NCI-H2029 (cell line): ENCODE measurements around the gene FBXW8.
A peak's percentile ranks its signal among the peaks of the same experiment; 100 is the strongest.

Source experiments
- DNase-seq: peaks from one replicate; lab custom pipeline; 2025; lab: John Stamatoyannopoulos, UW

The FBXW8 gene

DNA sequence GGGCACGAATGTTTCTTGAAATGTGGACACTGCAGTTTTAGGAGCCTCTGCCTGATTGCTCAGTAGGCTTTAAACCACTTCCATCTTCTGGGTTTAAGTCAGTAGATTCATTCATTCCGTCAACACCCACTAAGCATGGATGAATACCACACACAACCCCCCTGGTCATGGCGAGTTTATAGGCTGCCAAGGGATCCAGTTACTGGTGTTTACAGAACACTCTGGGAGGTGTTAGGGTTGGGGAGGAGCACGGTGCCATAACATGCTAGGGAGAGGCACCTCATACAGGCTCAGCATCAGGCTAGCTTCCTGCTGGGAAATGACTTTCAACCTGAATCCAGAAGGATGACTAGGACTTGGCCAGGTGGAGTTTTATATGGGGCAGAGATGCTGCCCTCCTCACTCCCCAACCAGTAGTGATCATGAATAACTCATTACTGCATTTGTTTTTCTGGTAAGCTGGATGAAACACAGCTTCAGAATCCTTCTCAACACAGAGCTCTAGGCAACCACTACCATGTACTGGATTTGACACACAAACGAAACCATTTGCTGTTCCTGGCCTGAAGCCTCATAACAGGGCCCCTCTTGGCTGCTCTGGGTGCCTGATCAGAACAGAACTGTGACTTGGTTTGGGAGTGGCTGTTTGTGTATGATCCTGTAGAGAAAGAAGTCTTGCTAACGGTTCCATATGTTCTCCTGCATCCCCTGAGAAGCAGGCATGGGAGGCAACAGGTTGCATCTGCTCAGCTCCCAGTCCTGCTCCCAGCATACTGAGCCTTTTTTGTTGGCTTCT lies 47.9 kb downstream of the FBXW8 start:
- peak; percentile 65 for DNase-seq

DNA sequence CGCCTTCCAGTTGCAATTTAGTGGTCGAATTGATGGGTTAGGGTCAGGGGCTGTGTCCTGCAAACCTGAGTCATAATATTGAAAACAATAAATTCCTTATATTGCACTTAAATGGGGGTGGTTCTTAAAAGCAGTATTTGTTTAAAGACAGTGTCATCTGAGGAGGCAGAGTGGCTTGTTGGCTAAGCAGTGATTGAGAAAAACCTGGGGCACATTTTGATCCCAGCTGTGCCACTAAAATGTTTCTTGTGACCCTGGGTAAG lies 48.4 kb downstream of the FBXW8 start:
- DNase-seq, result no peak

DNA sequence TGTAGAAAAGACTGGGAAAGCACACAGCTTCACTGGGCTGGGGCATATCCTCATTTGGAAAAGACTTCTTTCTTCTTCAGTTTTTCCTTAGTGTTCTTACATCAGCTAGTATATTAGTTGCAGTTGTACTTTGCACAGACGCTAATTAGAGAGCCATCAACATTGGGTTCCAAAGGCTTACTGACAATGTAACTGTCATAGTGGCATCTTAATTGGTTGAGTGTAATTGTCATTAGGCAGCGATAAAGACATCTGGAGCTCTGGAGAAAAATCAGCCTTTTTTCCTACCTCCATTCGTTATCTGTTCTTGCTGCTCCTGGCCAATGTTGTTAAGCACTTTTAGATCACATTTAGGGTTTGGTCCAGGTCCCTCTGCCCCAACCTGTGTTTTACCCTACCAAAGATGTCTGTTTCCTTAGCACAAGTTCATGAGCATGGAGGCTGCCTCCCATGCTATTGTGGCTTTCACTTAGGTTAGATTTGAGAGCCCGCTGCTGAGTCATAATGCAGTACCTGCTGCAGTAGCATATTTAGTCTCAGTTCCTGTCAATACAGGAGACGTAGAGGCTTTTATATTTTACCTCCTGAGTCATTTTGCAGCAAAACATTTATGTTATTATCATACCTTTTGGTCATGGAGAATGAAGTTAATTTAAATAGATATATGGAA lies 49.2 kb downstream of the FBXW8 start:
- no peak for DNase-seq

DNA sequence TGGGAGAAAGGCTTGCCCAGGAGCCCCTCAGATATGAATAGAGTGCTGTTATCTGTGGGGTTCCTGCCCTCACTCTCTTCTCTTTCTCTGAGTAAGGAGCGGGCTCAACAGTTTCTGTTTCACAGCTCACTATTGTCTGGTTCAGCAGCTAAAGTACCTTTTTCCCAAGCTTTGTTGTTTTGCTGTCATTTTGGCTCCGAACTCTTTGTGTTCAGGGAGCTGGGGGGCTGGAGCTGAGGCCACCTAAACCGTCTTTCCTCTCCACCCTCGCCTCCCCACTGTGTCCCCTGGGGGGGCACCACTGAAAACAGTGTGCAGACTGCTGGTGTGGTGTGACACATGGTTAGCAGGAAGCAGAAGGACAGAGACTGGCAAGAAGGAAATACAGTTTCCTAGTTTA lies 51.4 kb downstream of the FBXW8 start:
- no peak for DNase-seq

DNA sequence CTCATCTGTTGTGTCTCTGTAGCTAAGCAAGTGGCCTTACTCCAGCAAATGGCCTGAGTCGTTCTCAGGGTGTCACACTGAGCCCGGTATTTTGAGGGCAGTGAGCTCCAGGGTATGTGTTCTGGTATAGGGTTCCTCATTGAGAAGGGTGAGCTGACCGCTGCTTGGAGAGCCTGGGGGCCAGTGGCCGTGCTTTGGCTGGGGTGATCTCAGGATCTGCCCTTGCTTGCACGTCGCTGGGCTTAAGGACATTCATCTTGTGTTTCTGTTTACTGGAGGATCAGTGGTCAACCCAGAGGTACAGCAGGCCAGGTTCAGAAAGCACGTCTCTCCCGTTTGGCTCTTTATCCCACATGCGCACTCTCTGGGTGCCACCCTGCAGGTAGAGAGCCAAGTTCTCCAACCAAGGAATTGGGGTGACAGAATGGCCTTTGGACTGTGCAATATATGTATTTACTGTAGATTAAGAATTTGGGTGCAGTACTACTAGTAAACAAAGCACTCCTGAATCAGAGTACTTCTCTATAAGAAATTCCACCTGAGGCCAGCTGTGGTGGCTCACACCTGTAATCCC lies 52.1 kb downstream of the FBXW8 start:
- DNase-seq, result no peak

DNA sequence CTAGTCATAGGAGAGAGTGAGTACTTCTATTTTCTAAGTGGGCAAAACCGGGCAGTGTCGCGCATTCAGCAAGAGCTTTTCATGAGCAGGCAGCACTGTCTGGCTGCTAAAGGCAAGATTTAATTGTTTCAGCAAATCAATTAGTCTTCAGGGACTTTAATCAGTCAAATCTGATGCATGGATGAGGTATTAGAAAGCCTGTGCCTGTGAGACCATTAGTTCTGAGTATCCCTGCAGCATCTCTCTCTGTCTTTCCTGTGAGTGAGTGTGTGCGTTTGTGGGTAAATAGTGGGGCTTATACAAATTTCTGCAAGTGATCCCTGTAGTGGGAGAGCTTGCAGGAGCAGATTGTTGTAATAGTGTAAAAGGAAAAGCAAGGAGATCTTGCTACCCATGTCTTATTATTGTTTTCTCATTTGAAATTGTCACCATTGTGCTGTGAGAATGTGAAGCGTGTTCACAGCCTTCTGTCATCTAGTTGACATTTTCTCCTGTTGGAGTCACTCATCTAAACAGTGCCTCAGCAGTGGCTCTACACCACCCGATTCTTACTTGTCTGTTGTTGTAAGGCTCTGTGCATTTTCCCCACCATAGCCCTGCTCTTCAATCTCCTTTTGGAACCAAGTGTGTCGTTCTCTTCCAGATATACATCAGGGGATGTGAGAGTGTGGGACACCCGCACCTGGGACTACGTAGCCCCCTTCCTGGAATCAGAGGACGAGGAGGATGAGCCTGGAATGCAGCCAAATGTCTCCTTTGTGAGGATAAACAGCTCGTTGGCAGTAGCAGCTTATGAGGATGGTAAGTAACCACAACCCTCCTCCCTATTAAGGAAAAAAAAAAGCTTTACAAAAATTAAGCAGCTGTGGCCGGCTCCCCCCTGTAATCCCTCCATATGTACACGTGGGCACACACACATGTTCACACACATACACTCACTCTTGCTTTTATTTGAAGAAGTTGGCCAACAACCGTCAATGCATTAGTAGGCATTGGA lies 53.6 kb downstream of the FBXW8 start:
- peak; percentile 85 for DNase-seq

DNA sequence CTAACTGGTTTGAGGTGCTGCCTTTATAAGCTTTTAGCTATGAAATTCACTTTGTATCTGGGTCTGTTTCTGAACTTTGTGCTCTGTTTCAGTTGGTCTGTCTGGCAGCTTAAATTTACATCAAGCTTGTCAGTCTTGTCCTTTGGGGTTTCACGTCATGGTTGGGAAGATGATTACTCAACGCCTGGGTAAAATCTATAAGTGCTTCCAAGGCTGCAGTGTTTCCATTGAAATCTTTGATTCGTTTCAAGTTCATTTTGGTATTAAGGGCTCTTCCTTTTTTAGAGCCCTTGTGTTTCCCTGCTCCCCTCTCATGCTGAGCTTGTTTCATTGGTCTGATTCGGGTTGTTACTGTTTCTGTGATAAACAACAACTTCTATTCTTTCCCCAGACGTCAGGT lies 58.2 kb downstream of the FBXW8 start:
- DNase-seq, result no peak

DNA sequence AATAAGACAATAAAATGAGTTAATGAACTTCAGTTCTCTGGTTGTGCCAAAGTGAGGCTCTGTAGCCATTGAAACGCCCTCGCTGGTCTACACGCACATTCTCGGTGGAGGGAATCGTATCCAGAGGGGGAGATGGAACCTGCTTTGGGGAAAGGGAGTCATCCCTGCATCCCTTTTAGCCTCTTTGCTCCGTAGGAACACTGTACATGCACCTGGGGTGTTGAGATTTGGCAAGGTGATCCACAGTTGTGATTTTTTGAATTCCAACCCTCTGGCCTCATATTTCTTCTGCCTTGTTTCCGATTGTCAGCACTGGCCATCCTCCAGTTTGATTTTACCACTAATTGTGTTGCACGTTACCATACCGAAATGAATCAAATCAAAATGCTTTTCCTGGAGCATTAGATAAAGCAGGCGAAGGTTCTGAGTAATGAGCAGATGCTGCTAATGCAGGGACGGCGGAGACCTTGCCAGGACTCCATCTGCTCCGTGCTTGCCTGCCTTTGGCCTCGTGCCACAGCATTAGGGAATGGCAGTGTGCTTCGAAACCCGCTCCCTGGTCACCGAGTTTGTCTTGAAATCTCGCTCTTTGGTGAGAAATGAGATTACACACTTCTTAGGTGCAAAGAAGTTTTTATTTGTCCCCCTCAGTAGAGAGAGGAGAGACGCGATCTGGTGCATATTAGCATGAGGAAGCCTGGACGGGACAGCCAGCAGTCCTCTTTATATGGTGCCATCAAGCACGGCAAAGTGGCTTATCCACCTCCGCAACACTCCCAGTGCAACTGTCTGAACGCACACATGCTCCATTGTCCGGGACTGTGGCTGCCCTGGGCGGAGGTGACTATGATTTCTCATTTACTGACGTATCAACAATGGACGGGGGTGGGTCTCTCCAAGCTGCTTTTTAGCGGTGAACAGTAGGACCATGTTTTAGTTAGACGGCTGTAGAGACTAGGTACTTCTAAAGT lies 59.1 kb downstream of the FBXW8 start:
- DNase-seq, result no peak

DNA sequence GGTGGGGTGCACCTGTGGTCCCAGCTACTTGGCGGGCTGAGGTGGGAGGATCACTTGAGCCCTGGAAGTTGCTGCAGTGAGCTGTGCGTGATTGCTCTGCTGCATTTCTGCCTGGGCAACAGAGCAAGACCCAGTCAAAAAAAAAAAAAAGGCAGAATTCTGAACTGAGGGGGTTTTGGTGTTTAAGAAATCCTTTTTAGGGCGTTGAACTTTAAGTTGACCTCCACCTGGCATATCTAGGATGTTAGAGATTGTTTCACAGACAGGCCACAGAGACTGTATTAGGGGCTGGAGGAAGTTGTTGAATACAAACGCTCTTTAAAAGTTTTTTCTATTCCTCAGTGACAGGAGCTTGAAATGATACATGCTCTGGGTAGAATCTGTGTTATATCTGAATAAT lies 60.5 kb downstream of the FBXW8 start:
- no peak for DNase-seq

DNA sequence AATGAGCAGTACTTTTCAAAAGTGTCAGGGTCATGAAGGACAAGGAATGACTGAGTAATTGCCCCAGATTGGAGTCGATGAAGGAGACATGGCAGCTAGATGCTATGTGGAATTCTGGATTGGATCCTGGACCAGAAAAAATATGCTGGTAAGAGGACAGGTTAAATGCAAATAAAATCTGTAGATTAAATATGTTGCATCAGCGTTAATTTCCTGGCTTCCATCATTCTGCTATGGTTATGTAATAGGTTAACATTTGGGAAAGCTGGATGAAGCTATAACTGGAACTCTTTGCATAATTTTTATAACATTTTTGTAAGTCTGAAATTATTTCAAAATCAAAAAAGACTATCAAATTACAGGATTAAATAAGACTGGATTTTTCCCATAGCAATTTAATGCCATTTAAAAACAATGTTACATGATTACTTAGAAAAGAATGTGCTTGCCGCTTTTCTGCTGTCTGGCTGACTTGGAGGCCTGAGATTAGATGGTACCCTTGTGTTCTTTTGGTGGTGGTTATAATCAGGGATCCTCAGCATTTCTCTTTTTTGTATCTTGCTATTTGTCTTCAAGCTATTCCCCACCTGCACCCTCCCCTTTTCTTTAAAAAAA lies 65.1 kb downstream of the FBXW8 start:
- no peak for DNase-seq

DNA sequence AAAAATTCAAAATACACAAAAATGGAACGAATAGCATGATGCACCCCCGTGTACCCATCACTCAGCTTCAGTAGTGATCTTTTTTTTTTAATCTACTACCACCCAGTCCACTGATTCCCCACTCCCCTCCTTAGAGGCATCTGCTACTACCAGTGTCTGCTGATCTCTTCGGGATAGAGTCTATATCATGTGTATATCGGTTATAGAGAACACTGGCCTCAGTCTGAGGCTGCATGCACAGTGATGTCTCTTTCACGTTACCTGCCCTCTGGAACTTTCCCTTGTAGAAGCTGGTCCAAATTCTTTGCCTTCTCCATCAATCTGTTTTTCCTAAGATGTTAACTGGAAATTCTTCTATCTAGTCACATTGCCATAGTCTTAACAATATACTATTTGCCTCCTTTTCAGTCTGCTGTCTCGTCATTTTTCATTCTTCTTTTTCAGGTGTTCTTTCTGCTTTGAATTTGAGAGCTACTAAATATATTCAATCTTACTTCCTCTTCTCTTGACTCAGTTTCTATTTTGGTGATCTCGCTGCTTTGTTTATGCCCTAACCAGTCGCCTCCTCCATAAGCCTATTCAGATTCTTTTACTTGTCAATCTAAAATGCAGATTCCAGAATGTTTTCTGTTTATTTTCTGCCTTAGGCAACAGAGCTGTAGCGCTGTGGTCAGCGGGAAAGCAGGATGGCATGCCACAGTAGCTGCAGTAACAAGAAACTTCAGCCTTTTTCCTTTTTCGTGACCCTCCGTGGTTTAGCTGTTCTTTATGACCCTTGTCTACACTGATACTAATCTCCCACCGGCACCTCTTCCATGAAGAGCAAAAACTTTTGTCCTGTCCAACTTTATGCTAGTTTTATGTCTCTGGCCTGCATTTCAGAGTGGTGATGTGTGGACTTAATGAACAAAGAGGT lies 67.0 kb downstream of the FBXW8 start:
- DNase-seq, result no peak

DNA sequence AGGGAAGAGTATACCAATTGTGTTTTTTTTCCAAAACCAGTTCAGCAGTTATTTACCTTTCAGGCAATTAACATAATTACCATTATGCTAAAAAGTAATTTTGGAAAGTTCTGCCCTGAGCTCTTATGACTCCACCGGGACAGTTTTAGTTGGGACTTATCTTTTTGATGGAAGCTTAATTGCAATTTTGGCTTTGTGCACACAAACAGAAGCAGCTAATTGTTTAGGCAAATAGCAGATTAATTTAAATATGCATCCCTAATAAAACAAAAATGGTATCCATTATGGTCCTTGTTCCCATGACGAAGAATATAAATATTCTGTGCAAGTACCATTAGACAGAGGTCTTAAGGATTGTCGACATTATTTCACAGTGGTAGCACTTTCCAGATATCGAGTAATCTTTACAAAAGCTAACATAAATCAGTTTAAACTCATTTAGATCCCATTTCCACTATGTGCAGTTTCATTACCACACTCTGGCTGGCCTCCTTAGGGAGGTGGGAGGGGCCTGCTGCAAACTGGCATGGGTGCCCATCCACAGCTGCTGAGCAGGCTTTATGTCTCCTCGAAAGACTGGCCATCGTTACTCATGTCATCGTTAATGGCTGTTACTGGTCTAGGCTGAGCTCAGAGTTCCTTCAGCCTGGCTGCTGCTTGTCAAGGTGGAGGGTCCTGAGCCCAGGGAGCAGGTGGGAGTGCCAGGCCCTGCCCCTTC lies 68.2 kb downstream of the FBXW8 start:
- DNase-seq, result no peak

DNA sequence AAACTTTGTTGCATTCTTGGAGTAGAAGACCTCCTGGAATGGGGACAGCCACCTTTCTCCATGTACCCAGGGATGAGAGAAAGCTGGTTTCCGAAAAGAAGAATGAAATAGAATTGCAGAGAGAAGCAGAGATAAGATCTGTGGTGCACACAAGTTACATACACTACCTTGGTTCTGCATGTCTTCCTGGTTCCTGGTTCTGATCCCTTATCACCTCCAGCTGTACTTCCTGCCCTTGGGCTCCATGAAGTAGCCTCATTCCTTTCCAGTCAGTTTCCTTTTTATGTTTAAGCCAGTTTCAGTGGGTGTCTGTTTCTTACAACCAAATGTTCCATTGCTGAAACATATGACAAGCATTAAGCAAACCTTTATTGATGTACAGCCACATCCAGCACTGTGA lies 69.3 kb downstream of the FBXW8 start:
- DNase-seq, result no peak

DNA sequence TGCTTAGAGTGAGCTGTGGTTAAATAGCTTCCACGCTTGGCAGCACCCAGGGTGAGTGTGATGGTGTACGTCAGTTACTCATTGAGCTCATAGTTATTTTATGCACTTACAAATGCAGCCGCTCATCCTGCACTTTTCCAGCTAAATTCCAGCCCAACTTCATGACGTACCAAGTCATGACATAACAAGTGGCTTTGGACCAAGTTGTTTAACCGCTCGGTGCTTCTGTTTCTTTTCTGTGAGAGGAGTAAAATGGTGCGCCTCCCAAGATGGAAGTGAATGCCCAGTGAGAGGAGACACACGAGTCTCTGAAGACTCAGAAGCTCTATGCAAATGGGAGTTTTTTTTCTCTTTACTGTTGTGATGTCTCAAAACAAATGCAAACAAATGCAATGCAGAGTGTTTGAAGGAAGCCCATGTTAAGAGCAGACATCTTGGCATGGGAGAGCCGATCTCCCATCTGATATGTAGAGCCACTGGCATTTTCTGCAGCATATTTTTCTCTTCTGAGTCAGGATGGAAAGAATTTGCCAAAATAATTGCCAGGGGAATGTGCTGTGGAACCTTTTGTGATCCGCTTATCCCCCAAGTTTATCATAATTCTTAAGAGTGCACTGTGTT lies 72.2 kb downstream of the FBXW8 start:
- no peak for DNase-seq

DNA sequence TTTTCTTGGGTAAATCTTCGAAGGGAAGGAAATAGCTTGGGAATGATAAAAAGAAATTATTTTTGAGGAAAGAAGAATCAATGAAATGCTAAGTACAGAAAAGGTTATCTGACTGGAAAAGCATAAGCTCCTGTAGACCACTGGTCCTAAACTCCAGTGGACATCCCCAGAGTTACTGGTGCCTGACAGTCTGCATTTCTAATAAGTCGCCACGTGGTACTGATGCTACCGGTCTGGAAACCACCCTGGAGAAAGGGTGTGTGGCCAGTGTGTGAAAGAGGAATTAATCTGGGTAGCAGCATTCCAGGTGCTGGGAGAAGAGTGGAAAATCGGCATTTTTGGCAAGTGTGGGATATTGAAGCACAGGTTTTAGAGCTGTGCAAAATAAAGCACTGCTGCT lies 73.3 kb downstream of the FBXW8 start:
- no peak for DNase-seq

DNA sequence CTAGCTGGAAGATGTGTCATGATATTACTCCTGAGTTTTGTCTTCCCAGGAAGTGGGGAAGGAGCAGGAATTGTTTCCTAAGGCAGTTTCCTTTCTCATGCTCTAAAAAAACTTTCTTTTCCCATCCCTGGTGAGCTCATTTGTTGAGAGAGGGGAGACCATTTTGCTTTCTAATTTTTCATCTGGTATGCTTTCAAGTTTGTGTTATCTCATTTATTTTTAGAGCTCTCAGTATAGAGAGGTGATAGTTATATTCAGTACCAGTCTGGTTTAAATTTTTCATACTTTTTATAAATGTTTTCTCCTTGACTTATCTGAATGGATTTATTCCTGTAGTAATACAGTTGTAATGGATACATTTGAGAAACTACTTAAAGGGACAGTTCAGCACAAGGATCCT lies 79.6 kb downstream of the FBXW8 start:
- no peak for DNase-seq

DNA sequence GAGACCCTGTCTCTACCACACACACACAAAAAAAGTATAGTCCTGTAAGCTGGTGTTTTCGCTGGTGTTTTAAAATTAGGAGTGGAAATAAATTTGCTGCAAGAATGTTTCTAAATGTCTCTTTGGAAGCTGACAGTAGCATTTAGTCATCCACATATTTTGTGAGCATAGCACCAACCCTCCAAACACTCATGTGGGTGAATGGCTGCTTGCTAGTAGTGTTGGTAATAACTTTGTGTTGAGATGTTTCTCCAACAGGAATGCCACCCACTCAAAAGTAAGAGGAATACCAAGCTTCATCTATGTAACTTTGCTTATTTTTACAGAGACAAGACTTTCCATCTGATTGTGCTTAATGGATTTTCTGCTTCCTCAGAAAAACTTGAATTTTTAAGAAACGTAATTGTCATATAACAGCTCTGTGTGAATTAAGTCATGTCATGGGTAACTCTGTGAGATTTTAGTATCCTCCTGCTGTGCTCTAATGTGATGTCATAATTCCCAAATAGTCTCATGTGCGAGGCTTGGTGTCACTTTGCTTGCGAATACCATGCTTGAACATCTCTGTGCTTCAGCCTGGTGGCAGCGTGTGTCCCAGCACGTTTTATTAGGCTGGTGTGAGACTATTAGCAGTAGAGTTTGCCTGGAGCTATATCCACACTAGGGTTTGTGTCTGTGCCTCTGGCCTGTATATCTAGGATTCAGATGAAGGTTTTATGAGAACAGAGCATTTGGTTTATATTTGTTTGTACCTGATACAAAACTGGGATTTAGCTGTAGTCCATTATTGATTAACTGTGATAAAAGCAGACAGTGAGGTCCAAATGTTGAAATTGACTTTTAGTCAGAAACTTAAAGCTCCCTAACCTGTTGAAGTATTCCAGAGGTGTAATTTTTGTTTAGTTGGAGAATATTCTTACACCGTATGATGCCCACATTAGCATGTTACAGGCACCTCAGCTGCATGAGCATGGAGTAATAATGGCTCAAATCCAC lies 80.5 kb downstream of the FBXW8 start:
- no peak for DNase-seq
